Measurements from ENCODE around the gene ARHGEF17. TPM values are rescaled to one million over a fixed set of nuclear protein-coding genes. Genes with fewer than 3 reads are reported as not detected.

The ARHGEF17 gene
- total RNA-seq, 4 donors from 2014 or later = 10.2 to 18.8 (median 14.7) TPM

DNA sequence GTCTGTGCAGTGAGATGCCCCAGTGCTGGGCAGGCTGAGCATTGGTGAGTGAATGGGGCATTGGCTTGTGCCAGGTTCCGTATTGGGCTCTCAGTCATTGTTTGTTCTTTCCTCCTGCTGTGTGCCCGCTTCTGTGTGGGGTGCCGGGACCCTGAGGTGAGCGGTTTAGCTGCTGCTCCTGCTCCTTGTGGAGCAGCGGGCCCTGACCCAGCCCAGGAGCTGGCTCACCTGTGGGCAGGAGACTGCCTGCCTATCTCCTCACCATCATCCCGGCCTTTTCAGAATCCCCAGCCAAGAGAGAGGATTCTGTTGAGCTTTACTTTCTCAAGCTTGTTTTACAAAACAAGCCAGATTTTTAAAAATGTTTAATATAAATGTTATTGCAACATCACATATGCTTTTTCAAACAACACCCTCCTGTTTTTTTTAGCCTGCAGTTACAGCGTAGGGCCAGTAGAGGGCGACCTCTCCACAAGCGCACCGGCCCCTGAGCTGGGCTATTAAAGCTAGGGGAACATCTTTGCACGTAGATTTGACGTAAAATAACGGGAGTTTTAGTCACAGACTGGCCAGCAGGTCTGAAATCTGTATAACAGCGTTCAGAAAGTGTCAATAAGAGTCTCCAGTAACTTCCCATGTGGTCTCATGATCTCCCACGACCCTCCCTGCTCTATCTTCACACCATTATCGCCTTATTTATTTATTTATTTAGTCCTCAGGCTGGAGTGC is 43.0 kb downstream of the ARHGEF17 start:
- peak in 1 of 2 donors; percentile 39 for DNase-seq (ENCODE audit: low spot score in 2 of 2)
- H3K4me3 ChIP-seq (ENCODE audit: low read depth, poor library complexity, severe bottlenecking) = no peak overlapping the region
- TF ChIP-seq POLR2A (IDR thresholded peaks at IDR 0.05) (no peak), CTCF (IDR thresholded peaks at IDR 0.05) (peak in 1 of 3 donors; percentile 89)
- intact Hi-C loops (cut with DNase I; ENCODE audit: low total_unique reads) = loop anchor here (5.0 kb wide), 1 partner anchor 41 kb away; no protein-coding TSS in a partner anchor
- 22 to 23% methylated on average over 16 of the region's 16 CpGs for WGBS, 2 donors

DNA sequence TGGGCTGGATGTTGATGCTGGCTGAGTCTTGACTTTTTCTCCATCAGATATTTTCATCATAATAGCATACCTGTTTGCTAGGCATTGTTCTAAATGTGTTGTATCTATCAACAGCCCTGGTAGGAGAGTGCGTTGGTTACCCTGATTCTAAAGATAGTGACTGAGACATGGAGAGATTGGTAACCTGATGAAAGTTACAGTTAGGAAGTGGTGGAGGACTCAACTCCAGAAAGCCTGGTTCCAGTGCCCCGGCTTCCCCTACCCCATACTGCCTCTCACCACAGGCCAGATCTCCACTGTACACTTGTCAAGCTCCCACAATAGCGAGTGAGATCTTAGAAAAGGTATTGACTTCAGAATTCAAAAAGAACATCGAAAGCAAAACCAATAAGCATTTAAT is 45.3 kb downstream of the ARHGEF17 start:
- WGBS, 2 donors = 87 to 90% methylated on average over 4 of the region's 4 CpGs
- H3K4me3 ChIP-seq (ENCODE audit: low read depth, poor library complexity, severe bottlenecking) = no peak overlapping the region
- no peak for TF ChIP-seq POLR2A (IDR thresholded peaks at IDR 0.05)
- intact Hi-C loops (cut with DNase I; ENCODE audit: low total_unique reads) = loop anchor here (5.0 kb wide), 1 partner anchor 39 kb away; no protein-coding TSS in a partner anchor
- no peak for DNase-seq (ENCODE audit: low spot score in 2 of 2)

- no peak for DNase-seq (ENCODE audit: low spot score in 2 of 2)
- TF ChIP-seq CTCF (IDR thresholded peaks at IDR 0.05) = no peak
- no peak for TF ChIP-seq POLR2A (IDR thresholded peaks at IDR 0.05)
- no peak overlapping the region for H3K4me3 ChIP-seq (ENCODE audit: low read depth, poor library complexity, severe bottlenecking)
- 79 to 83% methylated on average over 4 of the region's 4 CpGs for WGBS, 2 donors
- intact Hi-C loops (cut with DNase I; ENCODE audit: low total_unique reads) = no loop called here
These were observed 47.0 kb downstream of the ARHGEF17 start for GRCh38 chr11:73355109-73355508.

DNA sequence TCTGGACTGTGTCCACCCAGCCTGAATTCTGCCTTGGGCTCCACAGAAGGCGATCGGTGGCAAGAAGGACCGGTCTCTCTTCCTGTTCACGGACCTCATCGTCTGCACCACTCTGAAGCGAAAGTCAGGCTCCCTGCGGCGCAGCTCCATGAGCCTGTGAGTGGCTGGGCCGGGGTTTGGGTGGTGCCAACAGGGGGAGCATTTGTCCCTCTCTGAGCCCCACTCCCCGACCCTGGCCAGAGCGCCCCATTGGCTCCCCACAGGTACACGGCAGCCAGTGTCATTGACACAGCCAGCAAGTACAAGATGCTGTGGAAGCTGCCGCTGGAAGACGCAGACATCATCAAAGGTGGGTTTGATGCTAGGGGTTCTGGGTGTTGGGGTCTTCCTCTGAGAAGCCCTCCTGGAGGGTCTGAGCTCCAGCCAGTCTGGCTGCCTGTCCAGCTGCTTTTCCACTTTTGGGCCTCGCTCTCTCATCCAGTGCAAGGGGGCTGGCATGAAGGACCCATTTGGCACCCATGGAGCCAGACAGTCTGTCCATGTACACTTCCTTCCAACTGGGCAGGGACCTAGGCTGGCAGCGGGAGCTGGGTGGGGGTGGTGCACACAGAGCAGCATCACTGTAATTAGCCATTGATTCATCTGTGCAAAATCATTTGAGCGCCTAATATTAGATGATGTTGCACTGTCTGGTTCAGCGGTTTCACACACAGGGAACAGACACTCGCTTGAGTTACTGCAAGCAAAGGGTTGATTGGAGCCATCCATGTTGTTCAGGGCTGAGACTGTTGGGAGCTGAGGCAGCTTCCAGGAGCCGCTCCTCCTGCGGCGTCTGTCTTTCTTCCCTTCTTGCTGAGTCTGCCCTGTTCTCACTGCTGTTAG is 49.1 kb downstream of the ARHGEF17 start:
- no peak overlapping the region for H3K4me3 ChIP-seq (ENCODE audit: low read depth, poor library complexity, severe bottlenecking)
- TF ChIP-seq CTCF (IDR thresholded peaks at IDR 0.05) (no peak), POLR2A (IDR thresholded peaks at IDR 0.05) (no peak)
- no peak for DNase-seq (ENCODE audit: low spot score in 2 of 2)
- intact Hi-C loops (cut with DNase I; ENCODE audit: low total_unique reads) = no loop called here
- 93 to 94% methylated on average over 22 of the region's 22 CpGs for WGBS, 2 donors

DNA sequence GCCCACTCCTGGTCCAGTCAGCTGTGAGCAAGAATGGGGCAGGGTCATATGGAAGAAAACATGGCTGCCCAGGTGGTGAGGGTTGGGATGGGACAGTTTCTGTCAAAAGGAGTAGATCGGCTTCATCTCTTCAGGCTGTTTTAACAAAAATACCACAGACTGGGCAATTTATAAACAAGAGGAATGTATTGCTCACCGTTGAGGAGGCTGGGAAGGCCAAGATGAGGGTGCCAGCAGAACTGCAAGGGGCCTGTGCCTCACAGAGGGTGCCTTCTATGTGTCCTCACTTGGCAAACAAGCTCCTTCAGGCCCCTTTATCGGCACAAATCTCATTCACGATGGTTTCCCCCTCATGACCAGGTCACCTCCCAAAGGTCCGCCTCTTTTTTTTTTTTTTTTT is 50.0 kb downstream of the ARHGEF17 start:
- WGBS, 2 donors = 76 to 91% methylated on average over 5 of the region's 5 CpGs
- intact Hi-C loops (cut with DNase I; ENCODE audit: low total_unique reads) = no loop called here
- no peak overlapping the region for H3K4me3 ChIP-seq (ENCODE audit: low read depth, poor library complexity, severe bottlenecking)
- no peak for DNase-seq (ENCODE audit: low spot score in 2 of 2)
- no peak for TF ChIP-seq CTCF (IDR thresholded peaks at IDR 0.05)
- no peak for TF ChIP-seq POLR2A (IDR thresholded peaks at IDR 0.05)

GRCh38 chr11:73359341-73359740 is 51.3 kb downstream of the ARHGEF17 start:
- no peak for DNase-seq (ENCODE audit: low spot score in 2 of 2)
- TF ChIP-seq POLR2A (IDR thresholded peaks at IDR 0.05) (no peak), CTCF (IDR thresholded peaks at IDR 0.05) (no peak)
- intact Hi-C loops (cut with DNase I; ENCODE audit: low total_unique reads) = no loop called here
- 72 to 77% methylated on average over 11 of the region's 11 CpGs for WGBS, 2 donors
- H3K4me3 ChIP-seq (ENCODE audit: low read depth, poor library complexity, severe bottlenecking) = no peak overlapping the region

Measured in lower leg skin (tissue), 4 donors.